ENCODE results near the gene VCP. TPM values are rescaled to one million over a fixed set of nuclear protein-coding genes. Genes with fewer than 3 reads are reported as not detected.
"Not testable (repeated sequence)": the region's sequence is repeated elsewhere in the genome, so short reads cannot be mapped to it uniquely, and the experiment has no call there.

Gene VCP
- polyA plus RNA-seq, 4 donors, result 248 to 270 (median 261) TPM

DNA sequence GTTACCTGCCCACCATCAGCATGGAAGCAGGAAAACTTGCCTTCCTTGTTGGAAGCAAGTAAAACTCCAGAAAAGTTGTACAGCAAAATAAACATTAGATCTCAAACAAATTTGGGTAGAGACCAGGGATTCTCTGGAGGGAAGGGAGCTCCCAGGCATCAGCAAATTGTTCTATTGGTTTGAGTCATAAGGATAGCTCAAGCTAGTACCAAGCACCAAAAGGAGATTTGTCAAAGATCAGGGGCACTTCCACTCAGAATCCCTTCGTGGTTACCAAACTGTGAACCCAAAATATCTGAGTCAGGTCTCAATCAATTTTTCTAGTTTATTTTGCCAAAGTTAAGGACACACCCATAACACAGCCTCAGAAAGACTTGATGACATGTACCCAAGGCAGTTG is 45.1 kb downstream of the VCP start:
- DNase-seq (ENCODE audit: low read depth in 4 of 4, low spot score in 3 of 4), result no peak

- DNase-seq (ENCODE audit: low read depth in 4 of 4, low spot score in 3 of 4), result no peak
Measured at GRCh38 chr9:35026671-35027070, 45.8 kb downstream of the VCP start.

- DNase-seq (ENCODE audit: low read depth in 4 of 4, low spot score in 3 of 4), result not testable (repeated sequence)
Measured at GRCh38 chr9:35023443-35023842, 49.0 kb downstream of the VCP start.

DNA sequence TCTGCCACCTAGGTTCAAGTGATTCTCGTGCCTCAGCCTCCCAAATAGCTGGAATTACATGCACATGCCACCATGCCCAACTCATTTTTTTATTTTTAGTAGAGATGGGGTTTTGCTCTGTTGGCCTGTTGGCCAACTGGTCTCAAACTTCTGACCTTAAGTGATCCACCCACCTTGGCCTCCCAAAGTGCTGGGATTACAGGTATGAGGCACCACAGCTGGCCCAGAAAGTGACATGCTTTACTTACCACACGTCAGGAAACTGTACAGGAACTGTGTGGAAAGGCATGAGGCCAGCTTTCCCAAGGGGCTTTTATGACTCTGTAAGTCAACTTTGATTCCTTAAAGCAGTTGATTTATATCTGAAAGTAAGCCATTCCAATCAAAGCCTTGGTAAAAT is 57.9 kb downstream of the VCP start:
- no peak for DNase-seq (ENCODE audit: low read depth in 4 of 4, low spot score in 3 of 4)

GRCh38 chr9:35010351-35010958 is 62.0 kb downstream of the VCP start:
- no peak for DNase-seq (ENCODE audit: low read depth in 4 of 4, low spot score in 3 of 4)

Other genes starting within 250 kb of the VCP start
- under 1 TPM; 0.13 to 0.25 (median 0.23) TPM for gene PHF24, start 114.3 kb downstream of the VCP start, polyA plus RNA-seq (ENCODE audit: insufficient read length in 4 of 4)
- gene DNAJB5, start 82.9 kb downstream of the VCP start, polyA plus RNA-seq (ENCODE audit: insufficient read length in 4 of 4), result 10 to 100 TPM; 10.3 to 11.4 (median 10.9) TPM
- 10 to 100 TPM; 38.3 to 43.6 (median 39.1) TPM for gene FANCG, start 7.3 kb upstream of the VCP start, polyA plus RNA-seq (ENCODE audit: insufficient read length in 4 of 4)
- gene PIGO, start 24.0 kb upstream of the VCP start, polyA plus RNA-seq (ENCODE audit: insufficient read length in 4 of 4), result 10 to 100 TPM; 30.9 to 38.3 (median 33.4) TPM
- 100 to 1,000 TPM; 125 to 138 (median 129) TPM for gene STOML2, start 30.5 kb upstream of the VCP start, polyA plus RNA-seq (ENCODE audit: insufficient read length in 4 of 4)
- gene ATOSB, start 43.2 kb upstream of the VCP start, polyA plus RNA-seq (ENCODE audit: insufficient read length in 4 of 4), result 10 to 100 TPM; 12.7 to 14.8 (median 13.6) TPM
- 10 to 100 TPM; 25.1 to 27.6 (median 26.6) TPM for gene UNC13B, start 89.4 kb upstream of the VCP start, polyA plus RNA-seq (ENCODE audit: insufficient read length in 4 of 4)

Measured in right renal pelvis (tissue), 4 donors.